Measurements from ENCODE around the gene SIRT2.
"Not testable (repeated sequence)": the region's sequence is repeated elsewhere in the genome, so short reads cannot be mapped to it uniquely, and the experiment has no call there.

Gene SIRT2

DNA sequence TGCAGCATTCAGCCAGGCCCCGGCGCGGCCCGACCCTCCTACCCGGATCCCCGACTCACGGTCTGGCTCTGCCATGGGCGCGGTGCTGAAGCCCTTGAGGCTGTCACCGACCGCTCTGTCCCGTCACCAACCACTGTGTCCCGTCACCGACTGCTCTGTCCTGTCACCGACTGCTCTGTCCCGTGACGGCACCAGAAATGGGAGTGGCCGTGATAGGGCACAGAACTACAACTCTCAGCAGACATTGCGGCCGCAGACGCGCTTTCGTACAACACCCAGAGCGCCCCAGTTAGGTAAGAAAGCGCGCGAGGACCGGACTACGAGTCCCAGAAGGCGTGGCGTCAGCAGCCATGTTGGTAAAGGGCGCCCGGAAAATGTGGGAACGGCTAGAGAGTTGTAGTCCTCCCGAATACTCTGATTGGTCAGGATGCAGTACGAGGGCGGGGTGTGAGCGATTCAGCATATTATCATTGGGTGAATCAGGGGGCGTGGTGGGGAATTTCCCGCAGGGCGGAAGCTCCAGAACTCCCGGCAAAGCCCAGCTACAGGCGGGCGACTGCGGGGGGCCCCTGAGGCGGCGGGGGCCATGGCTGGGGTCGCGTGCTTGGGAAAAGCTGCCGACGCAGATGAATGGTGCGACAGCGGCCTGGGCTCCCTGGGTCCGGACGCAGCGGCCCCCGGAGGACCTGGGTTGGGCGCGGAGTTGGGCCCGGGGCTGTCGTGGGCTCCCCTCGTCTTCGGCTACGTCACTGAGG, at the start of gene SIRT2, which contains the start of gene NFKBIB:
Gene SIRT2, minus strand, starts transcription at position 172 of the 755 bp plus-strand sequence. Its CDS starts 97 bp downstream, at position 75.
Gene NFKBIB, plus strand, starts transcription at position 523 of the 755 bp plus-strand sequence. Its CDS starts 64 bp downstream, at position 587.
- TF ChIP-seq, protein P1, sequence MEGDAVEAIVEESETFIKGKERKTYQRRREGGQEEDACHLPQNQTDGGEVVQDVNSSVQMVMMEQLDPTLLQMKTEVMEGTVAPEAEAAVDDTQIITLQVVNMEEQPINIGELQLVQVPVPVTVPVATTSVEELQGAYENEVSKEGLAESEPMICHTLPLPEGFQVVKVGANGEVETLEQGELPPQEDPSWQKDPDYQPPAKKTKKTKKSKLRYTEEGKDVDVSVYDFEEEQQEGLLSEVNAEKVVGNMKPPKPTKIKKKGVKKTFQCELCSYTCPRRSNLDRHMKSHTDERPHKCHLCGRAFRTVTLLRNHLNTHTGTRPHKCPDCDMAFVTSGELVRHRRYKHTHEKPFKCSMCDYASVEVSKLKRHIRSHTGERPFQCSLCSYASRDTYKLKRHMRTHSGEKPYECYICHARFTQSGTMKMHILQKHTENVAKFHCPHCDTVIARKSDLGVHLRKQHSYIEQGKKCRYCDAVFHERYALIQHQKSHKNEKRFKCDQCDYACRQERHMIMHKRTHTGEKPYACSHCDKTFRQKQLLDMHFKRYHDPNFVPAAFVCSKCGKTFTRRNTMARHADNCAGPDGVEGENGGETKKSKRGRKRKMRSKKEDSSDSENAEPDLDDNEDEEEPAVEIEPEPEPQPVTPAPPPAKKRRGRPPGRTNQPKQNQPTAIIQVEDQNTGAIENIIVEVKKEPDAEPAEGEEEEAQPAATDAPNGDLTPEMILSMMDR (IDR thresholded peaks at IDR 0.05; ENCODE audit: borderline replicate concordance, insufficient read depth, low read depth, low read length), result no peak
- H3K4me3 ChIP-seq (ENCODE audit: low read depth, low read length), result peak within 1 kb of the TSS; percentile 85

DNA sequence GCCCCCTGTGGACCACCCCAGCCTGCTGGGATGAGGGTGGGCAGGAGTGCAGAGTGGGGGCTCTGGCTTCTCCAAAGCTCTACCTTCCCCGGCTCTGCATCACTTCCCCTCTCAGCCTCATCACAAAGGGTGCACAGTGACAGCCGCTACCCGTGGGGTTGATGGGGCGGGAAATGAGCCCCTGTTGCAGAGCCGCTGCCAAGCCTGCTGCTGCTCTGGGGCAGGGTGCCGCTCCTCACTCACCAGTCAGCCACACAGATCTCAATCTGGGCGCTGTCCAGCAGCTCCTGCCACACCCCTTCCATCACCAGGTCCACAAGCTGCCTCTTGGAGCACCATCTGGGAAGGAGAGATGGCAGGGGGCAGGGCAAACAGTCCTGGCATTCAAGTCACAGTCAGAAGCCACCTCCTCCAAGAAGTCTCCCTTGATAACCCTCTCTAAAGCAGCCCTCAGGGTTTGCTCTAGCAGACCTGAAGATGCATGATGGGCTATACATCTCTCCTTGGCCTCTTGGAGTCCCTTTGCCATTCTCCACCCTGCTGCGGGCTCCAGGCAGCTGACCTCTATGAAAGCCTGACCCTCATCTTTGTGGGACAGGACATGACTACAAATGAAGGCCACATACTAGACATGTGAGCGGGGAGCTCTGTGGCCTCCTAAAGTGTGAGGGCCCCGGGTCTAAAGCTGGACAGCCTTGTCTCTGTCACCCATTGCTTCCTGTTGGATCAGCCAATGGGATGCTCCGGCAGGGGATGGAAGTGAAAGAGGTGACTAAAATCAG, 47.0 kb upstream of the SIRT2 start:
- TF ChIP-seq, protein P1 (IDR thresholded peaks at IDR 0.05; ENCODE audit: borderline replicate concordance, insufficient read depth, low read depth, low read length), result no peak
- H3K4me3 ChIP-seq (ENCODE audit: low read depth, low read length), result no peak overlapping the region

DNA sequence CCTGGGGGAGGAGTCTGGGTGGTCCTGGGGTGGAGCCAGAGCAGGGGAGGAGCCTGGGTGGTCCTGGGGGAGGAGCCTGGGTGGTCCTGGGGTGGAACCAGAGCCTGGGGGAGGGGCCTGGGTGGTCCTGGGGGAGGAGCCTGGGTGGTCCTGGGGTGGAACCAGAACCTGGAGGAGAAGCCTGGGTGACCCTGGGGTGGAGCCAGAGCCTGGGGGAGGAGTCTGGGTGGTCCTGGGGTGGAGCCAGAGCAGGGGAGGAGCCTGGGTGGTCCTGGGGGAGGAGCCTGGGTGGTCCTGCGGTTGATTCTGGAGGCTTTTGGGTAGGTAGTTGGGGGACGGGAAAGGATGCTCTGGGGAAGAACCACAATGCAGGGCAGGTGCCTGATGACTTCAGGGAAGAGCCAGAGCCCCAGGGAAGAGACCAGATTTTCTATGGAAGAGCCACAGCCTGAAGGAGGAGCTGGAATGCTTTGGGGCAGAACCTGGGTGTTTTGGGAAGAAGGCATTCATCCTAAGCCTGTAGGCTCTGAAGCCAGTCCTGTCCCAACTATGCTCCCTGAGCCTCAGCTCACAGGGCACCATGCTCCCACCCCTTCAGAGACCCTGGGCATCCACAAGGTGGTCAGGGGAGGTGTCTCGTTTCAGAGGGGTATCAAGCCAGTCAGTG, 46.3 kb upstream of the SIRT2 start:
- TF ChIP-seq, protein P1 (IDR thresholded peaks at IDR 0.05; ENCODE audit: borderline replicate concordance, insufficient read depth, low read depth, low read length), result no peak
- H3K4me3 ChIP-seq (ENCODE audit: low read depth, low read length), result no peak overlapping the region

DNA sequence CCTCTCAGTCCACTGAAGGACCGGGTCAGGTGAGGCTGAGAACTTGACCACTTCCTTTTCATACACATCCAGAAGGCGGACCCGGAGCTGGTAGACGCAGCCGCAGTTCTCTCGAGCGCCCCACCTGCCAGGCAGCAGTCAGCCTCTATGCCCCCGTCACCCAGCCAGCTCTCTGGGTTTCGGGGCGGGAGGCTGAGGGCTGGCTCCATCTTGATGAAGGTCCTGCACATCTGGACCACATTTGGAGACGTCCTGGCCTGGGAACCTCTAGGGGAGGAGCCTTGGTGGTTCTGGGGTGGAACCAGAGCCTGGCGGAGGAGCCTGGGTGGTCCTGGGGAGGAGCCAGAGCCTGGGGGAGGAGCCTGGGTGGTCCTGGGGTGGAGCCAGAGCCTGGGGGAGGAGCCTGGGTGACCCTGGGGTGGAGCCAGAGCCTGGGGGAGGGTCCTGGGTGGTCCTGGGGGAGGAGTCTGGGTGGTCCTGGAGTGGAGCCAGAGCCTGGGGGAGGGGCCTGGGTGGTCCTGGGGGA, 45.6 kb upstream of the SIRT2 start:
- H3K4me3 ChIP-seq (ENCODE audit: low read depth, low read length), result no peak overlapping the region
- TF ChIP-seq, protein P1 (IDR thresholded peaks at IDR 0.05; ENCODE audit: borderline replicate concordance, insufficient read depth, low read depth, low read length), result no peak

DNA sequence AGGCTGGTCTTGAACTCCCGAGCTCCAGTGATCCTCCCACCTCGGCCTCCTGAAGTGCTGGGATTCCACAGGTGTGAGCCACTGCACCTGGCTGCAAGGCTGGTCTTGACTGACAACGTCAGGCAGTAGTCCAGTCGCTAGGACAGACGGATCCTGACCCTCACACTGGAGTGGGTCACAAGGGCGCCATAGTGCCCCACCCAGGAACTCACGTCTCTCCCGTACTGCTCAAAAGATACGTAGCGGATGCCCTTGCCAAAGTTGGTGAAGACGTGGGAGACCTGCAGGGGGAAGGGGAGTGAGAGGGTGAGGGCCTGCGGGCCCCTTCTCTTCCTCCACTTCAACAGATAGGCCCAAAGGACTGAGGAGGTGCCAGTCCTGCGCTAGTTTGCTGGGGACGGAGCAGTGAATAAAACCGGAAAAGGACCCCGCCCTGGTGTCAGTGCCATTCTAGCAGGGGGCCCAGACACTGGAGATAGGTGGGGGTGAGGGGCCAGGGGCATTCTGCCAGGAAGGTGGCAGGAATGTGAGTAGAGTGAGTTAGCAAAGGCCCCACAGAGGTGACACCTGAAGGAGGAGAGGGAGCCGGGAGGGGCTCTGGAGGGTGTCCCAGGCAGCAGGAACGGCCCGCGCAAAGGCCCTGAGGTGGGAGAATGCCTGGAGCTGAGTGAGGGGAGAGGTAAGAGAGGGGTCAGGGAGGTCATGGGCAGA, 43.2 kb upstream of the SIRT2 start:
- TF ChIP-seq, protein P1 (IDR thresholded peaks at IDR 0.05; ENCODE audit: borderline replicate concordance, insufficient read depth, low read depth, low read length), result no peak
- no peak overlapping the region for H3K4me3 ChIP-seq (ENCODE audit: low read depth, low read length)

DNA sequence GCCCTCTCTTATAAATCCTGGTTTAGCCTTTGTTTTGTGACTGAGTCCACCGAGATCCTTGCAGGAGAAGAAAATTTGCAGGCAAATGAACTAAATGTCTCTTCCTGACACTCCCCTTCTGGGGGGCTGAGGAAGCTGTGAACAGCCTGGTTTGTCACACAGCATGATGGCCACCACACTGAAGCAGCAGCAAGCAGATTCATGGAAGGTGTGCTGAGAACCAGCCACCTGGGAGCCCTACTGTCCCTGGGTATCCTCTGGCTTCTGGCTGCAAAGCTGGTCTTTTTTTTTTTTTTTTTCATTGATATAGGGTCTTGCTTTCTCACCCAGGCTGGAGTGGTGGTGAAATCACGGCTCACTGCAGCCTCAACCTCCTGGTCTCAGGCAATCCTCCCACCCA, 42.6 kb upstream of the SIRT2 start:
- TF ChIP-seq, protein P1 (IDR thresholded peaks at IDR 0.05; ENCODE audit: borderline replicate concordance, insufficient read depth, low read depth, low read length), result no peak
- H3K4me3 ChIP-seq (ENCODE audit: low read depth, low read length), result no peak overlapping the region

DNA sequence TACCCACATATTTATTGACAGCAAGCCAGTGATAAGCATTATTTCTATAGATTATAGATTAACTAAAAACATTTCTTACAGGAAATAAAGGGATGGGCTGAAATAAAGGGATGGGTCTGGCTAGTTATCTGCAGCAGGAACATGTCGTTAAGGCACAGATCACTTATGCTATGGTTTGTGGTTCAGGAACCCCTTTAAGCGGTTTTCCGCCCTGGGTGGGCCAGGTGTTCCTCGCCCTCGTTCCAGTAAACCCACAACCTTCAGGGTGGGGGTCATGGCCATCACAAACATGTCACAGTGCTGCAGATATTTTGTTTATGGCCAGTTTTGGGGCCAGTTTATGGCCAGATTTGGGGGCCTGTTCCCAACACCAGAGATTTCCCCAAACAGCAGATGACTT, 42.0 kb upstream of the SIRT2 start:
- not testable (repeated sequence) for H3K4me3 ChIP-seq (ENCODE audit: low read depth, low read length)

Data from GM12875 (cell line).